GM18508 (cell line): ENCODE data around the gene HAUS7.

Experiments
- ATAC-seq: cut with Tn5 transposase; IDR thresholded peaks from one replicate; pipeline ENCODE4 v1.9.1; 2021; ENCODE audit warnings: moderate number of reproducible peaks; ENCODE audit not compliant: insufficient read depth, unreplicated experiment

The HAUS7 gene

GRCh38 chrX:153470411-153471363 is at the start of gene HAUS7:
Gene HAUS7 (minus strand): TSS chrX:153470576. CDS start chrX:153470557, 19 bp downstream.
- peak; percentile 50 for ATAC-seq

- ATAC-seq = no peak
These were observed 49.4 kb upstream of the HAUS7 start for GRCh38 chrX:153519569-153520286.

GRCh38 chrX:153517946-153518834 is 47.8 kb upstream of the HAUS7 start:
- ATAC-seq = no peak

GRCh38 chrX:153517423-153517822 is 47.0 kb upstream of the HAUS7 start, which contains the start of gene ATP2B3:
Gene ATP2B3 (plus strand): TSS chrX:153517642. CDS start chrX:153536248, 18,606 bp downstream.
- no peak for ATAC-seq

GRCh38 chrX:153516073-153516472 is 45.7 kb upstream of the HAUS7 start:
- no peak for ATAC-seq

GRCh38 chrX:153515435-153515834 is 45.1 kb upstream of the HAUS7 start:
- no peak for ATAC-seq

GRCh38 chrX:153514259-153514658 is 43.9 kb upstream of the HAUS7 start:
- ATAC-seq = no peak

- ATAC-seq = no peak
These were observed 42.9 kb upstream of the HAUS7 start for GRCh38 chrX:153513265-153513664.

- ATAC-seq = no peak
These were observed 42.1 kb upstream of the HAUS7 start for GRCh38 chrX:153512501-153512893.

GRCh38 chrX:153511784-153512500 is 41.6 kb upstream of the HAUS7 start:
- ATAC-seq = no peak

GRCh38 chrX:153510383-153510782 is 40.0 kb upstream of the HAUS7 start:
- ATAC-seq = no peak

GRCh38 chrX:153509592-153509991 is 39.2 kb upstream of the HAUS7 start:
- no peak for ATAC-seq

- peak; percentile 51 for ATAC-seq
These were observed 37.3 kb upstream of the HAUS7 start for GRCh38 chrX:153507484-153508178.

- ATAC-seq = no peak
These were observed 35.0 kb upstream of the HAUS7 start for GRCh38 chrX:153505361-153505760.

- ATAC-seq = no peak
These were observed 34.2 kb upstream of the HAUS7 start for GRCh38 chrX:153504445-153505016.

- ATAC-seq = no peak
These were observed 32.4 kb upstream of the HAUS7 start for GRCh38 chrX:153502796-153503195.

- no peak for ATAC-seq
These were observed 31.8 kb upstream of the HAUS7 start for GRCh38 chrX:153502131-153502530.

- ATAC-seq = no peak
These were observed 31.2 kb upstream of the HAUS7 start for GRCh38 chrX:153501530-153501929.
